ENCODE measurements around the gene ACTR5. TPM values are rescaled to one million over a fixed set of nuclear protein-coding genes. Genes with fewer than 3 reads are reported as not detected.

ACTR5 gene
- total and polyA plus RNA-seq, 2 of the 13 experiments (the other 11 are each of a cell fraction or from before 2014, with no cell fraction given): 19.5 to 20.5 TPM

DNA sequence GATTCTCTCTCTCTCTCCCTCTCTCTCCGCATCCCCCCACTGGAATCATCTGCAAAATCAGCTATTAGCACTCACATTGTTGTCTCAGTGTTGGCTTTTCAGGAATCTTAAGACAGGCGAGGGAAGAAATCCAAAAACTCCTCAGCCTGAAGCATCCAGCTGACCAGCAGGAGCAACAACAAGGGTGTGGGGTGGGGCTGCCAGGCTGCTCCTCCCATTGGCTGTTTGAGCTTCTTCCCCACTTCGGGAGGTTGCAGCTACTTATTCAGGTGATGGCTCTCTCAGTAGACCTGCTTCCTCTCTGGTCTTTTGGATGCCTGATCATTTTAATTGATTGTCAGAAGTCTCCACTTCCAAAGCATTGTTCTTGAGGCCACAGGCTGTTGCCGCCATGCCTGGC lies 48.1 kb upstream of the ACTR5 start:
- no peak for TF ChIP-seq SNRNP70 (IDR thresholded peaks at IDR 0.05; ENCODE audit: low read depth, low read length)
- H3K4me2 ChIP-seq (ENCODE audit: low read depth, low read length): no peak overlapping the region
- POLR2A ChIA-PET: no interaction called here
- H3K4me3 ChIP-seq (replicated peaks in 1 of 3; ENCODE audit: insufficient read depth in 1 of 3, low read depth in 2 of 3, low read length in 3 of 3): no peak overlapping the region
- intact Hi-C loops (cut with micrococcal nuclease; ENCODE audit: unreplicated experiment): no loop called here
- no peaks in the 10 kb centered on the region; the same call in 1 of the 2 replicates for H4K20me1 ChIP-seq (ENCODE audit: insufficient read depth, low read length)
- H3K9ac ChIP-seq (ENCODE audit: insufficient read depth, low read depth, low read length): no peak overlapping the region
- FAIRE-seq: no peak
- no peaks in the 10 kb centered on the region for H3K9me3 ChIP-seq (ENCODE audit: low read length)
- WGBS (ENCODE audit: low lambda C conversion rate): 13% methylated on average over 4 of the region's 4 CpGs
- H3K36me3 ChIP-seq (replicated peaks in 1 of 2; ENCODE audit: control insufficient read depth in 1 of 2, insufficient read depth in 2 of 2, low read length in 2 of 2): no peaks in the 10 kb centered on the region
- H3K27me3 ChIP-seq (ENCODE audit: control insufficient read depth in 1 of 2, insufficient read depth in 2 of 2, low read length in 2 of 2): peaks cover 10 to 74% of the 10 kb centered on the region in 2 experiments
- no peak for ATAC-seq
- H2AFZ ChIP-seq (ENCODE audit: low read length): no peak overlapping the region
- CTCF ChIA-PET (ENCODE audit: low intra/inter-chr PET ratio, low total read pairs): no interaction called here
- H3K79me2 ChIP-seq (ENCODE audit: insufficient read depth, low read length): no peaks in the 10 kb centered on the region
- BruUV-seq (replicated peaks): no TSS peak
- H3K27ac ChIP-seq (ENCODE audit: extremely low read length, insufficient read depth, low read length): no peak overlapping the region
- in situ Hi-C loops (cut with HindIII; ENCODE audit: extremely low pct_ligation_motif_present, low pct_unique_long_range_greater_than_20kb): no loop called here
- no peaks in the 10 kb centered on the region for H3K4me1 ChIP-seq (ENCODE audit: insufficient read depth, low read length)
- no peak for DNase-seq (ENCODE audit: low spot score)

DNA sequence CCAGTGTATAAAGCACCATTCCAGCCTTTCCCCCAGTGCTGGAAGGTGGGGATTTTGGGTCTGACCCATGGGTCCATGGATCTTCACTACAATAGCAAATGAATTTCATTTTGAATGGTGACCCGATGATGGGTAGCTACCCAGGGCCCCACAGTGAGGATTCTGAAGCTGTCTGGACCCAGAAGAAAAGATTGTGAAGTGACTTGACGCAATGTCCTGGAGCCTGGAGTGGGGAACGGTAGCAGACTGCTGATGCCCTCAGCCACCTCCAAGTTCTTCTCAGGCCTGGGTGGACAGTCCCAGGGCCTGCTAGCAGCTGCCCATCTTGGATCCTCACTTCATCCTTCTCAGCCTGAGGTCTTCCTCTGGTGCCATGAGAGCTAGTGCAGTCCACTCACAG lies 47.3 kb upstream of the ACTR5 start:
- no peak for FAIRE-seq
- BruUV-seq (replicated peaks): no TSS peak
- Histone ChIP-seq H3K4me2 (ENCODE audit: low read depth, low read length) (no peak overlapping the region), H3K27ac (ENCODE audit: extremely low read length, insufficient read depth, low read length) (no peak overlapping the region), H4K20me1 (ENCODE audit: insufficient read depth, low read length) (no peaks in the 10 kb centered on the region; the same call in 1 of the 2 replicates), H3K27me3 (ENCODE audit: control insufficient read depth in 1 of 2, insufficient read depth in 2 of 2, low read length in 2 of 2) (peaks cover 10 to 74% of the 10 kb centered on the region in 2 experiments), H3K4me3 (replicated peaks in 1 of 3; ENCODE audit: insufficient read depth in 1 of 3, low read depth in 2 of 3, low read length in 3 of 3) (no peak overlapping the region), H2AFZ (ENCODE audit: low read length) (no peak overlapping the region), H3K4me1 (ENCODE audit: insufficient read depth, low read length) (no peaks in the 10 kb centered on the region), H3K36me3 (replicated peaks in 1 of 2; ENCODE audit: control insufficient read depth in 1 of 2, insufficient read depth in 2 of 2, low read length in 2 of 2) (no peaks in the 10 kb centered on the region), H3K79me2 (ENCODE audit: insufficient read depth, low read length) (no peaks in the 10 kb centered on the region), H3K9me3 (ENCODE audit: low read length) (no peaks in the 10 kb centered on the region), H3K9ac (ENCODE audit: insufficient read depth, low read depth, low read length) (no peak overlapping the region)
- POLR2A ChIA-PET: no interaction called here
- DNase-seq (ENCODE audit: low spot score): no peak
- no peak for ATAC-seq
- intact Hi-C loops (cut with micrococcal nuclease; ENCODE audit: unreplicated experiment): no loop called here
- in situ Hi-C loops (cut with HindIII; ENCODE audit: extremely low pct_ligation_motif_present, low pct_unique_long_range_greater_than_20kb): no loop called here
- CTCF ChIA-PET (ENCODE audit: low intra/inter-chr PET ratio, low total read pairs): no interaction called here
- 10% methylated on average over 3 of the region's 3 CpGs for WGBS (ENCODE audit: low lambda C conversion rate)
- TF ChIP-seq MBNL3 (CRISPR knock-in tag; conservative IDR thresholded peaks at IDR 0.05): no peak
- TF ChIP-seq, protein P1, sequence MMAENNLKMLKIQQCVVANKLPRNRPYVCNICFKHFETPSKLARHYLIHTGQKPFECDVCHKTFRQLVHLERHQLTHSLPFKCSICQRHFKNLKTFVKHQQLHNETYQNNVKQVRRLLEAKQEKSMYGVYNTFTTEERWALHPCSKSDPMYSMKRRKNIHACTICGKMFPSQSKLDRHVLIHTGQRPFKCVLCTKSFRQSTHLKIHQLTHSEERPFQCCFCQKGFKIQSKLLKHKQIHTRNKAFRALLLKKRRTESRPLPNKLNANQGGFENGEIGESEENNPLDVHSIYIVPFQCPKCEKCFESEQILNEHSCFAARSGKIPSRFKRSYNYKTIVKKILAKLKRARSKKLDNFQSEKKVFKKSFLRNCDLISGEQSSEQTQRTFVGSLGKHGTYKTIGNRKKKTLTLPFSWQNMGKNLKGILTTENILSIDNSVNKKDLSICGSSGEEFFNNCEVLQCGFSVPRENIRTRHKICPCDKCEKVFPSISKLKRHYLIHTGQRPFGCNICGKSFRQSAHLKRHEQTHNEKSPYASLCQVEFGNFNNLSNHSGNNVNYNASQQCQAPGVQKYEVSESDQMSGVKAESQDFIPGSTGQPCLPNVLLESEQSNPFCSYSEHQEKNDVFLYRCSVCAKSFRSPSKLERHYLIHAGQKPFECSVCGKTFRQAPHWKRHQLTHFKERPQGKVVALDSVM (CRISPR knock-in tag; IDR thresholded peaks at IDR 0.05): no peak
- TF ChIP-seq ZNF3 (CRISPR knock-in tag; IDR thresholded peaks at IDR 0.05): no peak
- TF ChIP-seq ZFP37 (CRISPR knock-in tag; IDR thresholded peaks at IDR 0.05; ENCODE audit: borderline replicate concordance): no peak
- TF ChIP-seq, protein P2, sequence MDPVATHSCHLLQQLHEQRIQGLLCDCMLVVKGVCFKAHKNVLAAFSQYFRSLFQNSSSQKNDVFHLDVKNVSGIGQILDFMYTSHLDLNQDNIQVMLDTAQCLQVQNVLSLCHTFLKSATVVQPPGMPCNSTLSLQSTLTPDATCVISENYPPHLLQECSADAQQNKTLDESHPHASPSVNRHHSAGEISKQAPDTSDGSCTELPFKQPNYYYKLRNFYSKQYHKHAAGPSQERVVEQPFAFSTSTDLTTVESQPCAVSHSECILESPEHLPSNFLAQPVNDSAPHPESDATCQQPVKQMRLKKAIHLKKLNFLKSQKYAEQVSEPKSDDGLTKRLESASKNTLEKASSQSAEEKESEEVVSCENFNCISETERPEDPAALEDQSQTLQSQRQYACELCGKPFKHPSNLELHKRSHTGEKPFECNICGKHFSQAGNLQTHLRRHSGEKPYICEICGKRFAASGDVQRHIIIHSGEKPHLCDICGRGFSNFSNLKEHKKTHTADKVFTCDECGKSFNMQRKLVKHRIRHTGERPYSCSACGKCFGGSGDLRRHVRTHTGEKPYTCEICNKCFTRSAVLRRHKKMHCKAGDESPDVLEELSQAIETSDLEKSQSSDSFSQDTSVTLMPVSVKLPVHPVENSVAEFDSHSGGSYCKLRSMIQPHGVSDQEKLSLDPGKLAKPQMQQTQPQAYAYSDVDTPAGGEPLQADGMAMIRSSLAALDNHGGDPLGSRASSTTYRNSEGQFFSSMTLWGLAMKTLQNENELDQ (CRISPR knock-in tag; IDR thresholded peaks at IDR 0.05; ENCODE audit: borderline replicate concordance): no peak
- no peak for TF ChIP-seq ZNF224 (CRISPR knock-in tag; IDR thresholded peaks at IDR 0.05)
- no peak for TF ChIP-seq ZNF274 (CRISPR knock-in tag; IDR thresholded peaks at IDR 0.05)
- no peak for TF ChIP-seq SP4 (CRISPR knock-in tag; IDR thresholded peaks at IDR 0.05)
- no peak for TF ChIP-seq XBP1 (CRISPR knock-in tag; IDR thresholded peaks at IDR 0.05)
- no peak for TF ChIP-seq ZNF713 (CRISPR knock-in tag; IDR thresholded peaks at IDR 0.05)
- TF ChIP-seq SP2 (CRISPR knock-in tag; IDR thresholded peaks at IDR 0.05): no peak
